Renal pelvis (tissue), 4 donors: ENCODE results near the gene FBLIM1. TPM values are rescaled to one million over a fixed set of nuclear protein-coding genes. Genes with fewer than 3 reads are reported as not detected.

Source experiments
- DNase-seq: peaks from one replicate; pipeline ENCODE4 v3.0.0-alpha.2; 2013
- polyA plus RNA-seq, 3 donors: library from polyadenylated mRNA; unstranded; fragments of 120-200 nt; gene quantifications; one replicate each; pipeline ENCODE4 v1.2.1, GENCODE V29; 2013; ENCODE audit not compliant: insufficient read length in 3 of 3

The FBLIM1 gene
- polyA plus RNA-seq, 3 donors: 55.1 to 65.3 (median 59.4) TPM

GRCh38 chr1:15727866-15728534 lies 30.6 kb upstream of the FBLIM1 start:
- no peak for DNase-seq

DNA sequence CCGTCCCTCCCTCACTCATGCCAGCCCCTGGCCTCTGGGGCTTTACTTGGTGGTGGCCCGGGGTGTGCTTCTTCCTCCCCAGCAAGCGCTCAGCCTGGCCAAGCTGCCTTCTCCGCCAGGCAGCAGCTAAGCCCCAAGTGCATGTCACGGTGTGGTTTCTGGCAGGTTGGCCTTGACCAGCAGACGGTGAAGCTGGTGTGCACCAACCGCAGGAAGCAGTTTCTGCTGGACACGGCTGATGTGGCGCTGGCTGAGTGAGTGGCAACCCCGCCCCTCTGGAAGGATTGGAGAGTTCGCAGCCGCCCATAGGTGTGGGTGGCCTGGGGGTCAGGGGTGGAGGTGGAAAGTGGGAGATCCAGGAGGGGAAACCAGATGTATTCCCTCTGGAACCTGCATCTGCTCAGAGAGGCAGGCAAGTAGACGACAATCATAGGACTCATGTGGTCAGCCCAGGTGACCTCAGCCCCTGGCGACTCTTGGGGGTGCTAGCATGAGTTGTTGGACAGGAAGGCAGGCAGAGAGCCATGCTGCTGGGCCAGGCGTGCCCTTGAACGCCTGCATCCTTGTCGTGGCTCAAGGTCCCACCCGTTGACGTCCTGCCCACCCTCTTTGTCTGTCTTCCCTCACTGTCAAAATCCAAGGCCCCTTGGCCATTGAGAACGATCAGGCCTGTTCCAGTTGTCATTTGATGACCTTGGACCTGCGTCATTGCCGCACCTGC lies 29.5 kb upstream of the FBLIM1 start:
- no peak for DNase-seq

GRCh38 chr1:15730423-15730822 lies 28.2 kb upstream of the FBLIM1 start:
- DNase-seq: no peak

DNA sequence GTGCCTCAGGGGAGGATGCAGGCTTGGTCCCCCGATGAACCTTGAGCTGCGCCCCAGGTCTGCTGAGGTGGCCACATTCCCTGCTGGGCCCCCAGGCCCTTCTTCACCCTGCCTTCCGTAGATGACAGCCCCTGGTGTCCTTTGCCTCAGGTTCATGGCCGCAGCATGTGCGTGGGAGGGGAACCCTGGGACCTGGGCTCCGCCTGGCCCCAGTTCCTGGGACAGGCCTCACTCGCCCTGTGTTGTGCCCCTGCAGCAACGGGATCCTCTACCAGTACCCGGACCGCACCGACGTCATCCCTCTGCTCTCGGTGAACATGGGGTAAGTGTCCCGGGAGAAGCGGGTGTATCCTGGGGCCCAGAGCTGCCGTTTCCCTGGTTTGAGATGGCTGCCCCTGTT lies 27.7 kb upstream of the FBLIM1 start:
- DNase-seq: no peak

DNA sequence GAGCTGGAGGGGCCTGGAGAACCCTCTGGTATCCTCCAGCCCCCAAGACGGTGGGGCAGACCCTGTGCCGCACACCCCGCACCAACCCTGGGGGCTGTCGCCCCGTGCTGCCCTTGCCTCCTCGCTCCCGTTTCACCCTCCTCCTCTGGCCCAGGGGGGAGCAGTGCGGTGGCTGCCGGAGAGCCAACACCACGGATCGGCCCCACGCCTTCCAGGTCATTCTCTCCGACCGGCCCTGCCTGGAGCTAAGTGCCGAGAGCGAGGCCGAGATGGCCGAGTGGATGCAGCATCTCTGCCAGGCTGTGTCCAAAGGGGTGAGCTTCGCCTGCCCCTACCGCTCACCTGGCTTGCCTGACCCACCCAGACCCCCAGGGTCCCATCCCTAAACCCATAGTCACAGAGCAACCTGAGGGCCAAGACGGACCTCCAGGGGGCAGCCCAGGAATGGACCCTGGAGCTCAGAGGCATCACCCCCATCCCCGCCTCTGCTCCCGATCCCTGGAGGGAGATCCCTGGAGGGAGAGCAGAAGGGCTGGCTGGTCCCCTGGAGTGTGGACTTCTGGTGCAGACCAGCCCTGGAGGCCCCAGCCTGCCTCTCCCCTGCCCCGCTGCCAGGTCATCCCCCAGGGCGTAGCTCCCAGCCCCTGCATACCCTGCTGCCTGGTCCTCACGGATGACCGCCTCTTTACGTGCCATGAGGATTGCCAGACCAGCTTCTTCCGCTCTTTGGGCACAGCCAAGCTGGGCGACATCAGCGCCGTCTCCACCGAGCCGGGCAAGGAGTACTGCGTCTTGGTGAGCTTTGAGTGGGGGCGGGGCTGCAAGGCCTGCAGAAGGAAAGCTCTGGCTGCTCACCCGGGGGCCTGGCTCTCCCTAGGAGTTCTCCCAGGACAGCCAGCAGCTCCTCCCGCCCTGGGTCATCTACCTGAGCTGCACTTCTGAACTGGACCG lies 26.6 kb upstream of the FBLIM1 start:
- DNase-seq: no peak

- no peak for DNase-seq
Measured at GRCh38 chr1:15732686-15733081, 25.9 kb upstream of the FBLIM1 start.

DNA sequence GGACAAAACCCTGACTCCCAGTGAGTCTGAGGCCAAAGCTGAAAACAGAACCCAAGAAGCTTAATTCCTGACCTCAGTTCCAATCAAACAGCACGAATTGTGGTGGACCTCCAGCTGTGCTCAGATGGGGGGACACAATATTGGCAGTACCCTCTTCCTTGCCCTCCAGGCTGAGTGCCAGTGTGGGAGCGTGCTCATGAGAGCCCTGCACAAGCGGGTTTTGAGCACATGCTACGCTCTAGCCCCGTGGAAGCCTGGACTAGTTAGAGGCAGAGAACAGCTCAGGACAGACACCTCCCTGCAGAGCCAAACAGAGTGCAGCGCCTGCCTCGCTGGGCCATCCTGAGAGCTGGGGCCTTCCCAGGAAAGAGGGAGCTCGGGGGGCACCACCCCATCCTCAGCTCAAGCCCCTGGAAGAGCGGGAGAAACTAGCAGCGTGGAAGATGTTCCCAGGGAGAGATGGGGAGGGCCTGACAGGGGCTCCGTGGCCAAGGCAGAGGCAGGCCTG lies 25.3 kb upstream of the FBLIM1 start:
- DNase-seq: no peak

DNA sequence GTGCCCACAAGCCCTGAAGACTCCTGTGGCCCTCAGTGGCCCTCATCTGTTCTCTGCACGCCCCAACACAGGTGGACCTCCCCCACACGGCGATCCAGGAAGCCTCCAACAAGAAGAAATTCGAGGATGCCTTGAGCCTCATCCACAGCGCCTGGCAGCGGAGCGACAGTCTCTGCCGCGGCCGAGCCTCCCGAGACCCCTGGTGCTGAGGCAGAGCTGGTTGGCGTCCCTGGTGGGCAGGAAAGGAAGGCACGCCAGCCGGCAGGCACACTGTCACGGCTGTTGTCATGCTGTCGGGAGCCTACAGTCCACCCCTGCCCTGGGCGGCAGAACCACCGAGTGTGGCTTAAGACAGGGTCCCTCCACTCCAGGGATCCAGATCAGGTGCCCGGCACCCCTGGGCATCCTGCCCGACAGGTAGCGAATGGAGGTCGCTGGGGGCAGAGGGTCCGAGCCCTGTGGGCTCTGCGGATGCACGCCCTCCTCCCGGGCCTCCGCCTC lies 24.8 kb upstream of the FBLIM1 start:
- DNase-seq: no peak

- no peak for DNase-seq
Measured at GRCh38 chr1:15734296-15734695, 24.3 kb upstream of the FBLIM1 start.

DNA sequence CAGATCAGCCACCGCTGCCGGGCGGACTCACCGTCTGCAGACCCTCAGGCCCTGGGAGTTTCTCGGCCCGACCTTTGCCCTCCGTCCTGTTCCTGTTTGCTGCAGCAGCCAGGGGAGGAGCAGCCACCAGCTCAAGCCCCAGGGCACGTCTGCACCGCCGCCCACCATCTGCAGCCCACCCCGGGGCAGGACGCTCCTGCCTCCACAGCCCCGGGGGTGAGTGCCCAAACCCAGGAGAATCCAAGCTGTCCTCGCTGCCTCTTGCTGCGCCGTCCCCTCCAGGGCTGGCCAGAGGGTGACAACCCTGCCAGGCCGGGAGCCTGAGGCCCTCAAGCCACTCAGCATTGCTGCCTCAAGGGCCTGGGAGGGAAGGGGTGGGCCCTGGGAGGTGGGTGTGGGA lies 23.7 kb upstream of the FBLIM1 start:
- no peak for DNase-seq

- DNase-seq: no peak
Measured at GRCh38 chr1:15735304-15736037, 23.1 kb upstream of the FBLIM1 start.

GRCh38 chr1:15736038-15736891 lies 22.3 kb upstream of the FBLIM1 start, which contains the start of gene SLC25A34:
Gene SLC25A34 (plus strand): TSS chr1:15736258. CDS start chr1:15736486, 228 bp downstream.
- DNase-seq: no peak

DNA sequence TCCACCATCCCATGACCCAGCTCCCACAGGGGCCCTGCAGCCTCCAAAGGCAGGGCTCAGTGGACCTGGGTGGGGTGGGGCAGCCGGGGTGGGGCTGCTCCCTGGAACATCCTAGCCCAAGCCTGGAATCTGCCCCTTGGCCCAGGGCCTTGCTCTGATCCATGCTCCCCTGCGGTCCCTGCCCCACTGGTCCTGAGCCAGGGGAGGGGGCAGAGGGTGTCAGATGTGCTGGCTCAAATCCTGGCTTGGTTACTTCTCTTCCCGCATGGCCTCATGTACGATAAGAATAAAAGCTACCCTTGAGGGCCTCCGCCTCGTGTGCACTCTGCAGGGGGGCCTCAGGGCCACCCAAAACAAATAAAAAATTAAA lies 21.7 kb upstream of the FBLIM1 start:
- DNase-seq: no peak

DNA sequence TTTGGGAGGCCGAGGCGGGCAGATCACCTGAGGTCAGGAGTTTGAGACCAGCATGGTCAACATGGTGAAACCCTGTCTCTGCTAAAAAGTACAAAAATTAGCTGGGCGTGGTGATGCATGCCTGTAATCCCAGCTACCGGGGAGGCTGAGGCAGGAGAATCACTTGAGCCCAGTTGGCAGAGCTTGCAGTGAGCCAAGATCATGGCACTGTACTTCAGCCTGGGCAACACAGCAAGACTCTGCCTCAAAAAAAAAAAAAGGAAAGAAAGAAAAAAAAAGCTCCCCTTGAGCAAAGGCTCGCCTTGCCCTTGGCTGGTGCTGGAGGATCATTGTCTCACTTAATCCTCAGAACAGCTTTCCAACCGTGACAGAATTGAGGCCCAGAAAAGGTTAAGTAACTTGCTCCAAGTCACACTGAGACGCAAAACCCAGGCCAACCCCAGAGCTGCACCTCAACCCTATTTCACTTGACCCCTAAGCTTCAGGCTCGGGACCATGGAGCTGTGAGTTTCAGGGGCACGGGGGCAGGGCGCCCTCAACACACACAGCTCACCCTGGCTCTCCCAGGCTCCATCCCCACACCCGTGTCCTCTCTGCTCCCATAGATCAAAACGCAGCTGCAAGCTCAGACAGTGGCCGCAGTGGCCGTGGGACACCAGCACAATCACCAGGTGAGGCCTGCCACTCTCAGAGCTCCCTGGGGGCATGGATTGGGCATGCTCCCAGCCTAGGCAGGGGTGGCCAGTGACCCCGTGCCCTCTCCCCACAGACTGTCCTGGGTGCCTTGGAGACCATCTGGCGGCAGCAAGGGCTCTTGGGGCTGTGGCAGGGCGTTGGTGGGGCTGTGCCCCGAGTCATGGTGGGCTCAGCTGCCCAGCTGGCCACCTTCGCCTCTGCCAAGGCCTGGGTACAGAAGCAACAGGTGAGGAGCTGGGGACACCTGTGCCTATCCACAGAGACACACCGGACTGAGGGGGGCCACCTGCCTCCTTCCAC lies 21.0 kb upstream of the FBLIM1 start:
- no peak for DNase-seq

- no peak for DNase-seq
Measured at GRCh38 chr1:15738416-15739113, 20.0 kb upstream of the FBLIM1 start.

DNA sequence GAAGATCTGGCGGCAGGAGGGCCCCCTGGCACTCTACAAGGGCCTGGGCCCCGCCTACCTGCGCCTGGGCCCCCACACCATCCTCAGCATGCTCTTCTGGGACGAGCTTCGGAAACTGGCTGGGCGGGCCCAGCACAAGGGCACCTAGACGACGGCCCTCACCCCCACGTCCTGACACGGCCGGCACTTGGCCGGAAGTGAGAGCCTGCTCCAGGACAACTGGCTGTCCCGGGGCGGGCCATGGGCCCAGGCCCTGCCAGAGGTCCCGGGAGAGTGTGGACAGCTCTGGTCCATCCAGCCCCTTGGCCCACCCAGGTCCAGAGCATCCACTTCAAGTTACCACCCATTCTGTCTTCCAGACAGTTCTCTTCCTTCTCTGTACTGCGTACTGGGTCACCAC lies 19.3 kb upstream of the FBLIM1 start:
- DNase-seq: no peak

GRCh38 chr1:15739745-15740144 lies 18.9 kb upstream of the FBLIM1 start:
- no peak for DNase-seq
